Spleen (tissue), 7 donors: ENCODE measurements around the gene EGFLAM.

Experiments
- CTCF ChIP-seq, 11 experiments: fragments of 200-600 bp in 7 of 11; fragments of 450-650 bp in 4 of 11; sonication (generic) in 4 of 11; IDR thresholded peaks in 8 of 11; conservative IDR thresholded peaks in 3 of 11; 1 replicate in 7 of 11; 2 replicates in 4 of 11; pipeline versions ENCODE4 v1.4.0 to v1.8.0; 2016 to 2021; ENCODE audit warnings: antibody characterized with exemption in 11 of 11, inconsistent platforms in 4 of 11, mild to moderate bottlenecking in 1 of 11
- POLR2A ChIP-seq, 3 donors: fragments of 450-650 bp; IDR thresholded peaks; one replicate each; pipeline ENCODE4 v1.5.1; 2017; ENCODE audit warnings: antibody characterized with exemption in 3 of 3, mild to moderate bottlenecking in 1 of 3
- POLR2AphosphoS5 ChIP-seq, 3 donors: sonication (generic); formaldehyde crosslinking; IDR thresholded peaks; one replicate each; pipeline ENCODE4 v1.5.1; 2017; ENCODE audit warnings: antibody characterized with exemption in 3 of 3
- donor health status: DM: no; HTN: no; CAD: no; lungs with moderate emphysema.
- donor health status: DM: no; HTN: no; CAD: no.
- donor health status: DM: no; HTN: no; CAD: no.

GRCh38 chr5:38319491-38319890, 61.1 kb downstream of the EGFLAM start:
- TF ChIP-seq POLR2AphosphoS5 (IDR thresholded peaks at IDR 0.05) (no peak), CTCF (IDR thresholded peaks at IDR 0.05 in 8 of 11, conservative IDR thresholded peaks at IDR 0.05 in 3 of 11) (no peak), POLR2A (IDR thresholded peaks at IDR 0.05) (no peak)
